ENCODE data around the gene F5.

F5 gene

DNA sequence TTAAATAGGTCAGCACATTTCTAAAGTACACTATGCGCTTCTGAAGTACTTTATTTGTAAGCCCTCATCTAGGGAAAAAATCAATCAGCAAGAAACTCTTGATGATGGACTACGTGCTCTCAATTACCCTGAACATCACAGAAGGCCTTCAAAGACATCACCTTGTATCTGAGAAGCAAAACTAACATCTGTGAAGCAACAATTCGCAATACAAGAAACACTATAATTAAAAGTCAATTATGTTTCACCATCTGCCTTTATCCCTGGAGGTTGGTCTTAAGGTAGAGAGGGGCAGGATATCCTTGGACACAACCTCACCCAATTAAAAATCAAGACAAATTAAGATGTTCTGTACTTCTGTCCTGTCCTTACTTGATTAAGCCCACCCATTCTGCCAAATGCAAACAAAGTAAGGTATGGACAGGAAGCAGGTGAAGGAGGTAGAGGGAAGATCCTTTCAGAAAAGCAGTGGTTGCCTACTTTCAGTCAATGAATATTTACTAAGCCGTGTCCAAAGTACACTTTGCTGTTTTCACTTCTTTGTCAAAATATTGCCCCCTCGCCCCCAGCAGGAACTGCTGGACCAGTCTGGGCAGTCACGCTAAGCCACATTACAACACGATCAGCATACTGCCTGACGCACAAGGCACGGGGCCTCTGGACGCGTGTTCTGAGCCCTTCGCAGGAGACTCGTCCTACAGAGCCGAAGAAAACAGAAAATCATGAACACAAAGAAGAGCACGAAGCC lies 101.4 kb downstream of the F5 start:
- peak in 1 of 3 donors; percentile 1 for DNase-seq
- Histone ChIP-seq H3K27me3 (replicated peaks; ENCODE audit: control insufficient read depth, insufficient read depth, low read length, poor library complexity, severe bottlenecking) (no peaks in the 10 kb centered on the region), H3K4me3 (ENCODE audit: insufficient read depth, low read depth, low read length, poor library complexity, severe bottlenecking) (peak overlapping the region; percentile 85)

DNA sequence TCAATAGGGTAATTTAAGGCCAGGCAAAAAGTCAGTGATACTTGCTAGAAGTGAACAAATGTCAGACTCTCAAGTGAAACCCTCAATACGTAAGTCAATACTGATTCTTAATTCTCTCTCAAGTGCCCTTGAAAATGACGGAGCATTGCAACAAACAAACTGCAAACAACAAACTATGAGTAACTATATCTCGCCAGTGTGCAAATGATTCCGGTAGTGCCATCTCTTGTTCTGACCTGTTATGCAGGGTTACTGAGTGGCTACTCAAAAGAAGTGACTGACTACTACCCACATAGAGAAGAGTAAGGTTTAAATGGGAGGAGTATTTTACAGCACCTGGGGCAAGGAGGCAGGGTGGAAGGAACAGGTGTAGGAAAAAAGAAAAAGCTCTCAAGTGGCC lies 102.2 kb downstream of the F5 start:
- H3K27ac ChIP-seq (ENCODE audit: insufficient read depth, low read length, poor library complexity, severe bottlenecking), result no peak overlapping the region
- no peaks in the 10 kb centered on the region for H3K36me3 ChIP-seq (ENCODE audit: control insufficient read depth, insufficient read depth, low read length)
- no peak overlapping the region for H3K4me3 ChIP-seq (ENCODE audit: insufficient read depth, low read depth, low read length, poor library complexity, severe bottlenecking)
- no peaks in the 10 kb centered on the region for H3K27me3 ChIP-seq (replicated peaks; ENCODE audit: control insufficient read depth, insufficient read depth, low read length, poor library complexity, severe bottlenecking)
- DNase-seq, result no peak
- peaks cover 9% of the 10 kb centered on the region for H3K4me1 ChIP-seq (ENCODE audit: control insufficient read depth, insufficient read depth, low read length, poor library complexity, severe bottlenecking)
- no peaks in the 10 kb centered on the region for H3K9me3 ChIP-seq (ENCODE audit: control insufficient read depth, low read length)

More for the DNA sequence above, 101.4 kb downstream of the F5 start:
- peaks cover 9% of the 10 kb centered on the region for H3K4me1 ChIP-seq (ENCODE audit: control insufficient read depth, insufficient read depth, low read length, poor library complexity, severe bottlenecking)
- no peaks in the 10 kb centered on the region for H3K36me3 ChIP-seq (ENCODE audit: control insufficient read depth, insufficient read depth, low read length)
- H3K27ac ChIP-seq (ENCODE audit: insufficient read depth, low read length, poor library complexity, severe bottlenecking), result peak overlapping the region; percentile 61
- H3K9me3 ChIP-seq (ENCODE audit: control insufficient read depth, low read length), result no peaks in the 10 kb centered on the region

DNA sequence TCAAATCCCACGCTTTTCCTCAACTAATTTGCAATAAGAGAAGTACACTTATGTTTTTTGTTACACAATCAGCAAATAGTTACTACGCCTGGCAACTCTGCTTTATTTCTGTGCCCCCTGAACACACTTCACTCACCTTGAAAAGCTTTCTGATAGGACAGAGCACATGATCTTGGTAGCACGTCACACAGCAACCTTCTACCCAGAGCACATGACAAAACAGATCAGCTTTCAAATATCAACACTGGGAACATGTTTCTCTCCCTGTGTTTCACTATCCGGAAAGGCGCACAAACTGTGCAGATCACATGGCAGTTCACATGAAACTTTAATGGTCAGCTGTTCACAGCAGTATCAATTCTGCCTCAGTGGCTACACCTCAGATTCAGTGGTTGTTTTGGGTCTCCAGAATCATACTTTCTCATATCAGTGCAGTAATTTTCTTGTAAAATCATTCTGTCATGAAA lies 102.7 kb downstream of the F5 start:
- no peak for DNase-seq
- Histone ChIP-seq H3K4me3 (ENCODE audit: insufficient read depth, low read depth, low read length, poor library complexity, severe bottlenecking) (no peak overlapping the region), H3K9me3 (ENCODE audit: control insufficient read depth, low read length) (no peaks in the 10 kb centered on the region), H3K27ac (ENCODE audit: insufficient read depth, low read length, poor library complexity, severe bottlenecking) (no peak overlapping the region), H3K36me3 (ENCODE audit: control insufficient read depth, insufficient read depth, low read length) (no peaks in the 10 kb centered on the region), H3K4me1 (ENCODE audit: control insufficient read depth, insufficient read depth, low read length, poor library complexity, severe bottlenecking) (peaks cover 9% of the 10 kb centered on the region), H3K27me3 (replicated peaks; ENCODE audit: control insufficient read depth, insufficient read depth, low read length, poor library complexity, severe bottlenecking) (no peaks in the 10 kb centered on the region)

DNA sequence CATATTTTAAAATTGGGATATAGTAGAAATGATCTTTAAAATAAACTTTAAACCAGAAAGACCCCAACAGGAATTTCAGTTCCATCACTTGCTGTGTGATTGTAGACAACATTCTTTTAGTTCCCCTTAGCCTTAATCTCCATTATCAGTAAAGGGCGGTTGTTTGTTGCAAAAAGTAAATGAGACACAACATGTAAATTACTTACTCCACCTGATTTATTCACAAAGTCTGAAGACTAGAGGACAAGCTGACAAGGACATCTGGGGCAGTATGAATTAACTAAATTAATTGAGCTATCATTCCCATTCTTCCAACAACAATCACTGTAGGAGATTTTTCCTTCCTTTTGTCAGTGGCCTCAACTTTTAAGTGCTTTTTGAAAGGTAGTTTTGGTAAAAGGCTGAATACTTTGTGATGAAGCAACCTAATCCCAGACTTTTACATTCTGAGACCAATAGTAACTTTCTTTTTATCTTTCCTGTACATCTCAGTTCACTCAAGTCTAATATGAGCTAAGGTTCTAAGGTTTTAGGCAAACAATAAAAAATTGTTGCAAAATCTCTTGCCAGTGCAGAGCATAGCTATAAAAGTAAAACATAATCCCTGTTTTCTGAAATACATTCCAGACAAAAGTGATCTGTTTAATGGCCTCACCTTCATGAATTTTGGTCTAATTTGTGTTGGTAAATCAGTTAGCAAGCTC lies 106.8 kb downstream of the F5 start:
- peaks cover 4% of the 10 kb centered on the region for H3K36me3 ChIP-seq (ENCODE audit: control insufficient read depth, insufficient read depth, low read length)
- H3K4me3 ChIP-seq (ENCODE audit: insufficient read depth, low read depth, low read length, poor library complexity, severe bottlenecking), result no peak overlapping the region
- no peaks in the 10 kb centered on the region for H3K27me3 ChIP-seq (replicated peaks; ENCODE audit: control insufficient read depth, insufficient read depth, low read length, poor library complexity, severe bottlenecking)
- no peaks in the 10 kb centered on the region for H3K9me3 ChIP-seq (ENCODE audit: control insufficient read depth, low read length)
- no peak for DNase-seq
- H3K27ac ChIP-seq (ENCODE audit: insufficient read depth, low read length, poor library complexity, severe bottlenecking), result no peak overlapping the region
- peaks cover 2% of the 10 kb centered on the region for H3K4me1 ChIP-seq (ENCODE audit: control insufficient read depth, insufficient read depth, low read length, poor library complexity, severe bottlenecking)

DNA sequence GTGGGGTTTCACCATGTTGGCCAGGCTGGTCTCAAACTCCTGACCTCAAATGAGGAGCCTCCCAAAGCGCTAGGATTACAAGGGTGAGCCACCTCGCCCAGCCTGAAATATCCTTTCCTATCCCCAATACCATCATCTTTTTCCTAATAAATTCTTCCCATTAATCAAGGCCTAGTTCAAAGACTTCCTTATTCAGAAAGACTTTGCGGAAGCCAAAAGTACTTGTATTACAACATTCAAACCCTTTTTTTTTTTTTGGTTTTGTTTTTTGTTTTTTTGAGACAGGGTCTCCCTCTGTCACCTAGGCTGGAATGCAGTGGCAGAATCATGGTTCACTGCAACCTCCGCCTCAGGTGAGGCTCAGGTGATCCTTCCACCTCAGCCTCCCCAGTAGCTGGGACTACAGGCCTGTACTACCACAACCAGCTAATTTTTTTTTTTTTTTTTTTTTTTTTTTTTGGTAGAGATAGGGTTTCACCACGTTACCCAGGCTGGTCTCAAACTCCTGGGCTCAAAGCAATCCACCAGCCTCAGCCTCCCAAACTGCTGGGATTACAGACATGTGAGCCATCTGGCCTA lies 108.1 kb downstream of the F5 start:
- Histone ChIP-seq H3K27me3 (replicated peaks; ENCODE audit: control insufficient read depth, insufficient read depth, low read length, poor library complexity, severe bottlenecking) (no peaks in the 10 kb centered on the region), H3K36me3 (ENCODE audit: control insufficient read depth, insufficient read depth, low read length) (peaks cover 4% of the 10 kb centered on the region), H3K9me3 (ENCODE audit: control insufficient read depth, low read length) (no peaks in the 10 kb centered on the region), H3K4me1 (ENCODE audit: control insufficient read depth, insufficient read depth, low read length, poor library complexity, severe bottlenecking) (no peaks in the 10 kb centered on the region), H3K27ac (ENCODE audit: insufficient read depth, low read length, poor library complexity, severe bottlenecking) (no peak overlapping the region), H3K4me3 (ENCODE audit: insufficient read depth, low read depth, low read length, poor library complexity, severe bottlenecking) (no peak overlapping the region)
- no peak for DNase-seq

DNA sequence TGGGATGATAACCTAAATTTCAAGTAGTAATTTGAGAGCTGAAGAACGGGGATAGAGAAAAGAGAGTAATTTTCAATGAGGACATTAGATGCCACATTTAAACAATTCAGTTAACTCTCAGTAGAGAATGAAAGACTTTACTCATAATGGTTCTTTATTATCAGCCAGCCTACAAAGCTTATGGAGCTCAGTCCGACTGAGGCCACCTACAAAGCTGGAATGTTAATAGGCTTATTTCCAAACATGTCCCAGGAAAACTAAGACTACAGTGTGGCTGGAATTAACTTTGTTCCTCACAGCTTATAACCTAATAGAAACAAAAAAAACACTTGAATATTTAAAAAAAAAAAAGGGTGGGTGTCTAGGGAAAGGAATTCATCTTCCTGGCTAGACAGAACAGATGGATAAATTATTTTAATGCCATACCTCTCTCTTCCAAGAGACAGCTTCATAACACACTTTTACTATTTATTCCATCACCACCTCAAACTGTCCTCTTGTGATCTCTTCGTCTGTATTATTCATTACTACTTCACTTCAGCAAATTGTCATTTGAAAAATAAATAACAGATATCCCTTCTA lies 110.4 kb downstream of the F5 start:
- Histone ChIP-seq H3K4me1 (ENCODE audit: control insufficient read depth, insufficient read depth, low read length, poor library complexity, severe bottlenecking) (no peaks in the 10 kb centered on the region), H3K9me3 (ENCODE audit: control insufficient read depth, low read length) (no peaks in the 10 kb centered on the region), H3K27ac (ENCODE audit: insufficient read depth, low read length, poor library complexity, severe bottlenecking) (no peak overlapping the region), H3K36me3 (ENCODE audit: control insufficient read depth, insufficient read depth, low read length) (peaks cover 4% of the 10 kb centered on the region), H3K27me3 (replicated peaks; ENCODE audit: control insufficient read depth, insufficient read depth, low read length, poor library complexity, severe bottlenecking) (no peaks in the 10 kb centered on the region), H3K4me3 (ENCODE audit: insufficient read depth, low read depth, low read length, poor library complexity, severe bottlenecking) (no peak overlapping the region)
- no peak for DNase-seq

DNA sequence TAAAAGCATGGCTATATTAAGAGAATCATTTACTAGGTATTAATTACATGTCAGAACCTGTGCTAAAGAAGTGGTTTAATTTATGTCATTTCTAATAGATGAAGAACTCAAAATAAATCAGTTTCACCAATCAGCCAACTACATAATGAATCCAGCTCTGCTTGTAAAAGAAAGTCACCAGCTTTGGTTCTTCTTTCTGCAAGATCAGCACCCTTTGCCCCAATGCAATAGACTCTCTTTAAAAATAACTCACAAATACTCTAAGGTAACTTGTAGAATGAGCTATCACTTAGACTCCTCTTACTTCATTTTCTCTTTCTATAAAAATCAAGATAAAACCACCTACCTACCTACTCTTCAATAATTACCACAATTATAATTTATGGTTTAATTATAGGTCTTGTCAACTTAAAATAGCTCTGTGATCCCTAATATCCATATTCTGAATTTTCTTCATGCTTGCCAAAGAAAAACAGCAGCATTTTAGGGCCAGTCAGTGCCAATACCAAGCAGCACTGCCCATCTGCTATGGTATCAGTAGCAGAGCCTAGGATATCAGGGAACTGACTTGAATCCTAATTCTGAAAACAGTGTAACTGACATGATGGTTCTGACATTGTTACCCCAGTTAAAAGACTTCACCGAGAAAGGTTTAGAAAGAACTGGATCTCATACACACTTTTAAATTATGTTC lies 111.8 kb downstream of the F5 start:
- no peaks in the 10 kb centered on the region for H3K9me3 ChIP-seq (ENCODE audit: control insufficient read depth, low read length)
- no peaks in the 10 kb centered on the region for H3K4me1 ChIP-seq (ENCODE audit: control insufficient read depth, insufficient read depth, low read length, poor library complexity, severe bottlenecking)
- no peak overlapping the region for H3K4me3 ChIP-seq (ENCODE audit: insufficient read depth, low read depth, low read length, poor library complexity, severe bottlenecking)
- DNase-seq, result no peak
- H3K27ac ChIP-seq (ENCODE audit: insufficient read depth, low read length, poor library complexity, severe bottlenecking), result no peak overlapping the region
- H3K27me3 ChIP-seq (replicated peaks; ENCODE audit: control insufficient read depth, insufficient read depth, low read length, poor library complexity, severe bottlenecking), result no peaks in the 10 kb centered on the region
- peaks cover 4% of the 10 kb centered on the region for H3K36me3 ChIP-seq (ENCODE audit: control insufficient read depth, insufficient read depth, low read length)

DNA sequence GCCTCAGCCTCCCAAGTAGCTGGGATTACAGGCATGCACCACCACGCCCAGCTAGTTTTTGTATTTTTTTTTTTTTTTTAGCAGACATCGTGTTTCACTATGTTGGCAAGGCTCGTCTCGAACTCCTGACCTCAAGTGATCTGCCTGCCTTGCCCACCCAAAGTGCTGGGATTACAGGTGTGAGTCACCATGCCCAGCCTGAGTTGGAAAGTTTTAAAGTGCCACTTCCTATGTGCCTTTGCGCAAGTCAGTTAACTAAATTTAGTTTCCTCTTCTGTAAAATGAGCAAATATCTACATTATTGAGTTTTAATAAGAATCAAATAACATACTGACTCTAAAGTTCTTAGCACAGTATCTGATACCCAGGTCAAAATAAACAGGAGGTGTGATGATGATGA lies 112.9 kb downstream of the F5 start:
- DNase-seq, result no peak
- H3K27ac ChIP-seq (ENCODE audit: insufficient read depth, low read length, poor library complexity, severe bottlenecking), result no peak overlapping the region
- H3K4me1 ChIP-seq (ENCODE audit: control insufficient read depth, insufficient read depth, low read length, poor library complexity, severe bottlenecking), result no peaks in the 10 kb centered on the region
- no peaks in the 10 kb centered on the region for H3K27me3 ChIP-seq (replicated peaks; ENCODE audit: control insufficient read depth, insufficient read depth, low read length, poor library complexity, severe bottlenecking)
- peaks cover 4% of the 10 kb centered on the region for H3K36me3 ChIP-seq (ENCODE audit: control insufficient read depth, insufficient read depth, low read length)
- H3K9me3 ChIP-seq (ENCODE audit: control insufficient read depth, low read length), result no peaks in the 10 kb centered on the region
- H3K4me3 ChIP-seq (ENCODE audit: insufficient read depth, low read depth, low read length, poor library complexity, severe bottlenecking), result no peak overlapping the region

DNA sequence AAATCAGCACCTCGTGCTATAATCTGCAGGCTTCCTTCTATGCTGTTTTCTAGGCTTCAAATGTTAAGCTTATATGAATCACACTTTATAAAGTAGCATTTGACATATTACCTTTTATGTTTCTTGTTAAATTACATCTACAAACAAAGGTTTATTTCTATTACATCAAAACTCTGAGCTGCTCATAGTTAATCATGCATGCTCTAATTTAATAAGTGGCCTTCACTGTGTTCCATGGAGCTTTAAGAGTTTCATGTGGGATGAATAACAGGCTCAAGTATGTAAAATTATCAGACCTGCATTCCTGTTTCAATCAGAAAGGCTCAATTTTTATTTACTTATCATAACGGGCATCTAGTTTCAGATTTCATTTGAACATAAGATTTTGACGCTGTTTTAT lies 113.5 kb downstream of the F5 start:
- no peak for DNase-seq
- Histone ChIP-seq H3K27me3 (replicated peaks; ENCODE audit: control insufficient read depth, insufficient read depth, low read length, poor library complexity, severe bottlenecking) (no peaks in the 10 kb centered on the region), H3K36me3 (ENCODE audit: control insufficient read depth, insufficient read depth, low read length) (peaks cover 4% of the 10 kb centered on the region), H3K4me1 (ENCODE audit: control insufficient read depth, insufficient read depth, low read length, poor library complexity, severe bottlenecking) (no peaks in the 10 kb centered on the region), H3K9me3 (ENCODE audit: control insufficient read depth, low read length) (no peaks in the 10 kb centered on the region), H3K4me3 (ENCODE audit: insufficient read depth, low read depth, low read length, poor library complexity, severe bottlenecking) (no peak overlapping the region), H3K27ac (ENCODE audit: insufficient read depth, low read length, poor library complexity, severe bottlenecking) (no peak overlapping the region)

Data from effector memory CD4-positive, alpha-beta T cell (primary cell).